IPS-20b (cell line): ENCODE data around the gene TBXA2R.
"Not testable (repeated sequence)": the region's sequence is repeated elsewhere in the genome, so short reads cannot be mapped to it uniquely, and the experiment has no call there.

Source experiments
- H3K27ac ChIP-seq: one replicate; pipeline ENCODE4 v1.5.1; 2013; ENCODE audit warnings: low read length
- H3K27me3 ChIP-seq: 2 replicates; pipeline ENCODE4 v1.6.1; 2013; ENCODE audit warnings: mild to moderate bottlenecking, low read length, inconsistent platforms; ENCODE audit not compliant: insufficient read depth
- H3K36me3 ChIP-seq: 2 replicates; pipeline ENCODE4 v1.6.1; 2013; ENCODE audit warnings: low read depth, mild to moderate bottlenecking, inconsistent platforms, low read length, moderate library complexity; ENCODE audit not compliant: insufficient read depth
- H3K4me1 ChIP-seq: 2 replicates; pipeline ENCODE4 v1.6.1; 2013; ENCODE audit warnings: mild to moderate bottlenecking, control low read depth, inconsistent platforms, low read length, moderate library complexity; ENCODE audit not compliant: insufficient read depth
- H3K4me3 ChIP-seq: 2 replicates; pipeline ENCODE4 v1.5.1; 2013; ENCODE audit warnings: mild to moderate bottlenecking, low read length, inconsistent platforms
- H3K9ac ChIP-seq: 2 replicates; pipeline ENCODE4 v1.6.1; 2013; ENCODE audit warnings: low read depth, mild to moderate bottlenecking, inconsistent platforms, low read length, moderate library complexity
- H3K9me3 ChIP-seq: 2 replicates; pipeline ENCODE4 v1.6.1; 2013; ENCODE audit warnings: mild to moderate bottlenecking, low read depth, low read length, inconsistent platforms; ENCODE audit not compliant: insufficient read depth

Gene TBXA2R

GRCh38 chr19:3606690-3607289, at the start of gene TBXA2R:
TSS of gene TBXA2R (minus strand) at chr19:3606875. CDS start at chr19:3600634, 6,241 bp downstream.
- Histone ChIP-seq H3K4me3 (peak within 1 kb of the TSS; percentile 67), H3K9me3 (no peaks in the 10 kb centered on the region), H3K4me1 (0 out of 2 replicates have a peak, but pooled peaks cover 3% of the 10 kb centered on the region), H3K27me3 (peaks cover 26% of the 10 kb centered on the region), H3K27ac (no peak within 1 kb of the TSS), H3K9ac (no peak within 1 kb of the TSS), H3K36me3 (peaks cover 5% of the 10 kb centered on the region; the same call in 1 of the 2 replicates)

DNA sequence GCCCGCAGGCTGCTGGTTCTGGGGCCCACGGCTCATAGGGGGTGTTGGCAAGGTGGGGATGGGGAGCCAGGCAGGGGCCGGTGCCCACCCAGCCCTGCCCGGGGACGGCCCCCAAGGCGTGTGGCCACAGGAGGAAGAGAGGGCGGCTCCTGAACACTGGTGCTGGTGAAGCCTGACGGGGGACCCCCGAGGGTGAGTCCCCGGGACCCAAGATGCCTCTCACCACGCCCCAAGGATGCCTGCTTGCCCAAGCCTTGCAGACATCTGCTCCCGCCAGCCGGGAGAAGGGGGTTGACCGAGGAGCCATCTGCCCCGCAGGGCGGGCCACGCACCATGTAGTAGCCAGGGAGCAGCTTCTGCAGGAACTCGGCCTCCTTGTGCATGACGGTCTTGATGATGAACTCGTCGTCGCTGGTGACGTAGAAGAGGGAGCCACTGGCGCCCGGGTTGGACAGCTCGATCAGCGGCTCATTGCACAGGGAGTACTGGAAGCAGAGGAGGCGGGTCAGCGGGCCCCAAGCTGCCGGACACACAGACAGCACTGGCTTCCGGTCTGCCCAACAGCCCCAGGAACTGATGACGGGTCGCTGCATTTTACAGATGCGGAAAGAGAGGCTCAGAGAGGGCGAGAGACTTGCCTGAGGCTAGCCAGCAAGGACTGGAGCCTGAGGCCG, 49.5 kb upstream of the TBXA2R start:
- Histone ChIP-seq H3K9me3 (no peaks in the 10 kb centered on the region), H3K4me1 (no peaks in the 10 kb centered on the region), H3K36me3 (peaks cover 18% of the 10 kb centered on the region), H3K27ac (no peak overlapping the region), H3K9ac (no peak overlapping the region), H3K27me3 (no peaks in the 10 kb centered on the region), H3K4me3 (no peak overlapping the region)

- Histone ChIP-seq H3K4me3 (no peak overlapping the region), H3K4me1 (no peaks in the 10 kb centered on the region), H3K9ac (no peak overlapping the region), H3K9me3 (no peaks in the 10 kb centered on the region), H3K36me3 (peaks cover 18% of the 10 kb centered on the region), H3K27ac (no peak overlapping the region), H3K27me3 (no peaks in the 10 kb centered on the region)
Observed at GRCh38 chr19:3655402-3656072, 48.9 kb upstream of the TBXA2R start.

GRCh38 chr19:3653865-3654513, 47.3 kb upstream of the TBXA2R start:
- Histone ChIP-seq H3K4me3 (no peak overlapping the region), H3K36me3 (peaks cover 18% of the 10 kb centered on the region), H3K27ac (no peak overlapping the region), H3K9me3 (no peaks in the 10 kb centered on the region), H3K9ac (no peak overlapping the region), H3K27me3 (no peaks in the 10 kb centered on the region), H3K4me1 (no peaks in the 10 kb centered on the region)

GRCh38 chr19:3653081-3653795, 46.6 kb upstream of the TBXA2R start:
- H3K4me3 ChIP-seq = no peak overlapping the region
- no peaks in the 10 kb centered on the region for H3K4me1 ChIP-seq
- no peak overlapping the region for H3K27ac ChIP-seq
- H3K9ac ChIP-seq = no peak overlapping the region
- H3K36me3 ChIP-seq = peaks cover 17% of the 10 kb centered on the region
- H3K9me3 ChIP-seq = no peaks in the 10 kb centered on the region
- H3K27me3 ChIP-seq = no peaks in the 10 kb centered on the region

DNA sequence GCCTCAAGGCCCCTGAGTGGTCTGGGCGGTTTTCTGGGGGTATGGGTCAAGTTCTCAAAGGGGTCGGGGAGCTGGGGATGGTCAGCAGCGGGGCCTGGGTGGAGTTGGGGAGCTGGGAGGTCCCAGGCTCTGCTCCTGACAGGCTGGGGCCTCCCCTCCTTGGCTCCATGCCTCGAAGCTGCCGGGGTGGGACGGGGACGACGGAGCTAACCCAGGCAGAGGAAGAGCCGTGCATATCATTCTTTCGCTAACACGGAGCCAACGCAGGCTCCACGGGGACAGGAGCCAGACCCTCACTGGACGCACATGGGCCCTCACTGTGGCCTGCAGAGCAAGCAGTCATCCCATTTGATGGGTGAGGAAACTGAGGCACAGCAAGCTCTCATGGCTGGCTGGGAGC, 45.7 kb upstream of the TBXA2R start:
- Histone ChIP-seq H3K4me3 (no peak overlapping the region), H3K9me3 (no peaks in the 10 kb centered on the region), H3K27ac (no peak overlapping the region), H3K4me1 (no peaks in the 10 kb centered on the region), H3K36me3 (peaks cover 9% of the 10 kb centered on the region), H3K9ac (no peak overlapping the region), H3K27me3 (no peaks in the 10 kb centered on the region)

DNA sequence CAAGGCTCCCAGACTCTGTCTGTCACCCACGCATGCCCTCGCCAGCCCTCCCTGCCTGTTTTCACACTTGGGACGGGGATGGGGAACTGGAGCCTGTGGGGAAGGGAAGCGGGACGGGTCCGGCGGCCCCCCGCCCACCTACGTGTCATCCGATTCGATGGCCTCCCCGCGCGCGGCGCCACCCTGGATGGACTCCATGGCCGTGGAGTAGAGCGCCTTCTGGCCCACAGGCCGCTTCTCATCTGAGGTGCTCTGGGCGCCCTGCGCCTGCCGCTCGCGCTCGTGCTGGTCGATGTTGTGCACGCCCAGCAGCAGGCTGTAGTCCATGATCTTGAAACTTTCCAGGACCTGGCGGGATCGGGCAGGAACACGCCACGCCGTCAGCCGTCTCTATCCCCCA, 45.0 kb upstream of the TBXA2R start:
- H3K27ac ChIP-seq = no peak overlapping the region
- H3K4me3 ChIP-seq = no peak overlapping the region
- no peaks in the 10 kb centered on the region for H3K9me3 ChIP-seq
- no peaks in the 10 kb centered on the region for H3K4me1 ChIP-seq
- H3K36me3 ChIP-seq = peaks cover 2% of the 10 kb centered on the region
- H3K9ac ChIP-seq = no peak overlapping the region
- no peaks in the 10 kb centered on the region for H3K27me3 ChIP-seq

- no peaks in the 10 kb centered on the region for H3K27me3 ChIP-seq
- no peak overlapping the region for H3K4me3 ChIP-seq
- H3K27ac ChIP-seq = no peak overlapping the region
- no peak overlapping the region for H3K9ac ChIP-seq
- H3K36me3 ChIP-seq = no peaks in the 10 kb centered on the region; the same call in none of the 2 replicates
- H3K4me1 ChIP-seq = no peaks in the 10 kb centered on the region
- no peaks in the 10 kb centered on the region for H3K9me3 ChIP-seq
Observed at GRCh38 chr19:3649888-3650287, 43.2 kb upstream of the TBXA2R start.

DNA sequence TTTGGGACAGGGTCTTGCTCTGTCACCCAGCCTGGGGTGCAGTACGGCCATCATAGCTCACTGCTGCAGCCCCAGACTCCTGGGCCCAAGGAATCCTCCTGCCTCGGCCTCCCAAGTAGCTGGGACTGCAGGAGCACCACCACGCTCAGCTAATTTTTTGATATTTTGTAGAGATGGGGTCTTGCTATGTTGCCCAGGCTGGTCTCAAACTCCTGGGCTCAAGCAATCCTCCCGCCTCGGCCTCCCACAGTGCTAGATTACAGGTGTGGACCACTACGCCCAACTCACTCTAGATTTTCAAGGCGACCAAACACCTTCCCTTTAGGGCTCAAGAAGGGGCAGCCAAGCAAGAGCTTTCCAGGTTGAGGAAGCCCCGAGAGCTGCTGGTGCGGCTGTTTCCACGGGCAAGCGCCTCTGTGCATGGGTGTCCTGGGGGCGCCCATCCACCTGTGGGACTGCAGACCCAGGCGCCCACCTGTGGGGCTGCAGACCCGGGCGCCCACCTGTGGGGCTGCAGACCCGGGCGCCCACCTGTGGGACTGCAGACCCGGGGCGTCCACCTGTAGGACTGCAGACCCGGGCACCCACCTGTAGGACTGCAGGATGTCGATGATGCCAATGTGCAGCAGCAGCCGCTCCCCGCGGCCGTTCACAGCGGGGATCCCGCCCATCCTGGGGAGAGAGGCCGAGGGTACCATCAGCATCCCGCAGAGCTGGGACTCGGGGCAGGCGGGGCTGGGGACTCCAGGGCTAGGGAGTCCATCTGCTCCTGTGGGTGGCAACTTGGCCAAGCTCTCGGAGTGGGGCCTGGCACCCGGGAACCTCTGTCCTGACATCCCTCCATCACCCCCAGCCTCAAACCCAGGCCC, 41.6 kb upstream of the TBXA2R start:
- H3K27me3 ChIP-seq = no peaks in the 10 kb centered on the region

DNA sequence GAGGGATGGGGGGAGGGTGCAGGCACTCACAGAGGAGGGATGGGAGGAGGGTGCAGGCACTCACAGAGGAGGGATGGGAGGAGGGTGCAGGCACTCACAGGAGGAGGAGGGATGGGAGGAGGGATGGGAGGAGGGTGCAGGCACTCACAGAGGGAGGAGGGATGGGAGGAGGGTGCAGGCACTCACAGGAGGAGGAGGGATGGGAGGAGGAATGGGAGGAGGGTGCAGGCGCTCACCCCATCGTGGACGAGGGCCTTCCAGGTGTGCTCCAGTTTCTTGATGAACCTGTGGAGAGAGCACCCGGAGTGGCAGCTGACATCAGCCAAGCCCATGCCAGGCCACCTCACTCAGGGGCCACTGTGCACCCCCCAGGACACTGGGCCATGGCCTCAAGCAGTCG, 40.4 kb upstream of the TBXA2R start:
- H3K27ac ChIP-seq, H3K9me3 ChIP-seq, H3K9ac ChIP-seq, H3K27me3 ChIP-seq, H3K36me3 ChIP-seq, H3K4me3 ChIP-seq, H3K4me1 ChIP-seq: not testable (repeated sequence)

More for the DNA sequence above, 41.6 kb upstream of the TBXA2R start:
- Histone ChIP-seq H3K9ac (no peak overlapping the region), H3K4me3 (no peak overlapping the region), H3K27ac (no peak overlapping the region), H3K9me3 (no peaks in the 10 kb centered on the region), H3K4me1 (no peaks in the 10 kb centered on the region), H3K36me3 (no peaks in the 10 kb centered on the region; the same call in 1 of the 2 replicates)
